Ishikawa (cell line): ENCODE data around the gene IL1RAPL1.

Experiments
- CEBPB ChIP-seq: IDR thresholded peaks from 2 replicates; pipeline ENCODE4 v1.6.1; 2012
- CREB1 ChIP-seq: IDR thresholded peaks from 2 replicates; pipeline ENCODE4 v1.6.1; 2012; ENCODE audit warnings: low read depth
- EGR1 ChIP-seq: IDR thresholded peaks from 2 replicates; pipeline ENCODE4 v1.6.1; 2012
- EP300 ChIP-seq: IDR thresholded peaks from 2 replicates; pipeline ENCODE4 v1.6.1; 2012; ENCODE audit warnings: borderline replicate concordance
- FOXM1 ChIP-seq: IDR thresholded peaks from 2 replicates; pipeline ENCODE4 v1.6.1; 2012; ENCODE audit warnings: low read depth, borderline replicate concordance
- MAX ChIP-seq: IDR thresholded peaks from 2 replicates; pipeline ENCODE4 v1.6.1; 2012
- NFIC ChIP-seq: IDR thresholded peaks from 2 replicates; pipeline ENCODE4 v1.6.1; 2012
- RAD21 ChIP-seq: IDR thresholded peaks from 2 replicates; pipeline ENCODE4 v1.6.1; 2012; ENCODE audit warnings: low read depth
- REST ChIP-seq: IDR thresholded peaks from 2 replicates; pipeline ENCODE4 v1.6.1; 2012; ENCODE audit warnings: low read depth, mild to moderate bottlenecking
- TAF1 ChIP-seq: IDR thresholded peaks from 2 replicates; pipeline ENCODE4 v1.6.1; 2012; ENCODE audit warnings: low read depth, mild to moderate bottlenecking
- TCF12 ChIP-seq: IDR thresholded peaks from 2 replicates; pipeline ENCODE4 v1.6.1; 2012; ENCODE audit warnings: low read depth
- TEAD4 ChIP-seq: IDR thresholded peaks from 2 replicates; pipeline ENCODE4 v1.6.1; 2012
- USF1 ChIP-seq: IDR thresholded peaks from 2 replicates; pipeline ENCODE4 v1.6.1; 2012
- YY1 ChIP-seq: IDR thresholded peaks from 2 replicates; pipeline ENCODE4 v1.6.1; 2012; ENCODE audit warnings: low read depth
- ZBTB7A ChIP-seq: IDR thresholded peaks from 2 replicates; pipeline ENCODE4 v1.6.1; 2012; ENCODE audit warnings: low read depth

The IL1RAPL1 gene

GRCh38 chrX:28668303-28668702 lies 81.1 kb downstream of the IL1RAPL1 start:
- TF ChIP-seq REST (no peak), YY1 (no peak), CEBPB (no peak), EGR1 (no peak), USF1 (no peak), TEAD4 (no peak), TCF12 (no peak), FOXM1 (no peak), CREB1 (no peak), MAX (no peak), RAD21 (no peak), ZBTB7A (no peak), NFIC (no peak), TAF1 (no peak), EP300 (no peak)

GRCh38 chrX:28668957-28669356 lies 81.7 kb downstream of the IL1RAPL1 start:
- TF ChIP-seq FOXM1, result no peak
- TF ChIP-seq USF1, result no peak
- no peak for TF ChIP-seq CREB1
- TF ChIP-seq TCF12, result no peak
- no peak for TF ChIP-seq EP300
- TF ChIP-seq REST, result no peak
- TF ChIP-seq NFIC, result no peak
- TF ChIP-seq ZBTB7A, result no peak
- TF ChIP-seq YY1, result no peak
- TF ChIP-seq EGR1, result no peak

GRCh38 chrX:28670074-28670473 lies 82.8 kb downstream of the IL1RAPL1 start:
- no peak for TF ChIP-seq EGR1
- no peak for TF ChIP-seq USF1
- TF ChIP-seq MAX, result no peak
- no peak for TF ChIP-seq RAD21
- no peak for TF ChIP-seq FOXM1
- no peak for TF ChIP-seq TEAD4
- no peak for TF ChIP-seq REST
- no peak for TF ChIP-seq EP300
- TF ChIP-seq TAF1, result no peak
- TF ChIP-seq TCF12, result no peak
- TF ChIP-seq CEBPB, result no peak
- TF ChIP-seq CREB1, result no peak
- TF ChIP-seq ZBTB7A, result no peak
- no peak for TF ChIP-seq NFIC
- TF ChIP-seq YY1, result no peak

GRCh38 chrX:28675173-28675572 lies 87.9 kb downstream of the IL1RAPL1 start:
- TF ChIP-seq EGR1 (no peak), TCF12 (peak; percentile 43; the same call in 1 of the 2 replicates), FOXM1 (no peak), YY1 (peak; percentile 58; the same call in 1 of the 2 replicates), TEAD4 (peak; percentile 83), NFIC (peak; percentile 69), RAD21 (no peak), EP300 (peak; percentile 61)
